Embryonic facial prominence (tissue), 1 donor: ENCODE results near the gene FSTL5.

Source experiments
- DNase-seq: peaks from one replicate; pipeline ENCODE4 v3.0.0-alpha.2; 2016; ENCODE audit errors: extremely low spot score

FSTL5 gene

DNA sequence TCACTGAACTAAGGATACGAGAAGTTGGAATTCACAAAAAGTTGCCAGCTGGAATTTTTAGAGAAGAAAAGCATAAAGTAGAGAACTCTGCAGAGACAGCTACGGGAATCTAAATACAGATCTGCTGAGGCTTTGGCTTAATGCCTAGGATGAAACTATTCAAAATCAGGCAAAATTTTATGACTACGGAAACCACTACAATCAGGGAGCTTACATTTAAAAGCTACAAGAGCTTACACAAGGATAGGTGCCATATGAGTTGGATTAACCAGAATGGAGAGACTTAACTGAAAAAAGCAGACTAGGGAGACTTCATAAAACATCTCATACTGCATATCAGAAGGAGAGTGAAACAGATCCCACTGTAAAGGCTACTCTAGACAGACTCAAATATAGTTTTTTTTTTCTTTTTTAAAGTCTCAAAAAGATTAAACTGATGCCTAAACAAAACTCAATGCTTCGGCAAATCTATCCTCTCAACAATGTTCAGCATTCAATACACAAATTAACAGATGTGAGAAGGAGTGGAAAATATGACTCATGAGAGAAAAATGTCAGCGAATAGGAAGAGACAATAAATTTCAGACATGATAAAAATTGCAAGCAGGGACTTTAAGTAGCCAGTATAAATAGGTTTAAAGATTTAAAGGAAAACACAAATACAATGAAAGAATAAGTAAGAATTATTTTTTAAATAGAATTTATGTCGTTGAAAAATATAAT lies 586.1 kb downstream of the FSTL5 start:
- peak; percentile 78 for DNase-seq

GRCh38 chr4:161573836-161574235 lies 590.0 kb downstream of the FSTL5 start:
- no peak for DNase-seq

- DNase-seq: no peak
Measured at GRCh38 chr4:161564230-161564834, 599.5 kb downstream of the FSTL5 start.

DNA sequence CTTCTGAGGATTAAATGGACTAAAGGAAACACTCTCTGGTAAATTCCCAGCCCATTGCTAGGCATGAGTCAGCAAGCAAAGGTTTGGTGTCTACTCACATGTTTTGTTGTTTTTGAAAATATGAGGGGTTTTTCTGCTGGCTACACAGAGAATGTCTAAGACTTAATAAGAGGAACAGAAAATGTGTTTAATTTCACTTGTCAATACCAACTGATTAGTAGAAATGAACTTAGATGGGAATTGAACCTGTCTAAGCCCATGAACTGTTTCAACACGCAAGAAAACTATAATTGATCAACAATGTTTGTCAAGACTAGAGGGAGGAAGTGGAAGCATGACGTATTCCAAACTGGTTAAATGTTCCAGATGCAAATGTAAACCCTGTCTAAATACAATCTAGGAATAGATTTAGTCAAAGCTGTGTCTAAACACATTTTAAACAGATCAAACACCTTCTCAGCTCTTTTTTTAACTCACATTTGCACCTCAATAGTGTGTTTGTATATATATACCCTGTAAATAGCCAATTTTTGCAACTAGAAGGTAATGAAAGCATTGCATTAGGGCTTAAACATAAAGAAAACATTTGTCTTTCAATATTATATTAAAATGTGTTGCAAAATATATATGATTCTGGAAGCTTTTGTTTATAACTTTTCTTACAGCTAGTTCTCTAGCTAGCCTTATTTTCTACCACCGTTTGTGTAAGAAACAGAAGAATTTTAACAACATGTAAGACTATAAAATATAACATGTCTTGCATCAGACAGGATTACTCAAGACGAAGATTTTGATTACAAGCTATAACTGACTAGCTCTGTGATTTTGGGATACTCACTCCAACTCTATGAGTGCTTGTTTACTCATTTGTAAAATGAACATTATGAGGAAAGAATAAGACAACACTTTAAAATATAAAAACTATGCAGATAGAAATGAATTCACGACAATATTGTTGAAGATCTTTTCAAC lies 607.8 kb downstream of the FSTL5 start:
- no peak for DNase-seq

GRCh38 chr4:161554372-161554990 lies 609.3 kb downstream of the FSTL5 start:
- no peak for DNase-seq

GRCh38 chr4:161546902-161547301 lies 616.9 kb downstream of the FSTL5 start:
- no peak for DNase-seq

GRCh38 chr4:161540265-161540664 lies 623.5 kb downstream of the FSTL5 start:
- DNase-seq: no peak

GRCh38 chr4:161538941-161539340 lies 624.9 kb downstream of the FSTL5 start:
- no peak for DNase-seq

- no peak for DNase-seq
Measured at GRCh38 chr4:161530710-161531109, 633.1 kb downstream of the FSTL5 start.

GRCh38 chr4:161525121-161525520 lies 638.7 kb downstream of the FSTL5 start:
- DNase-seq: no peak

DNA sequence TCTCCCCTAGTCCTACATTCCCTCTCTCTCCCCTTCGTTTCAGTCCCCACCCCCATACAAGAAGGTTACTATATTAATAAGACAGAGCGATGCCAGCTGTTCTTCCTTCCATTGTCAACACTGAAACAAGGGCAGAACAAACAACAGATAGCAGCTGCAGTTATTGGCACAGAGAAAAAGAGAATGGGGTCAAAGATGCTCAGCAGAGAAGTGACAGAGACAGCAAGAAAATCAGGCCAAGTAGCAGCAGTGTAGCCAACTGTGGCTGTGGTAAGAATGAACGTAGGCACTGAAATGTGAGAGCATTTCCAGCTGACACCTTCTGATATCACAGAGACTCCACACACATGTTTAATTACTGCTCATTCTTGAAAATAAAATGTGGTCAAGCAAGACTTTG lies 641.8 kb downstream of the FSTL5 start:
- no peak for DNase-seq

GRCh38 chr4:161519611-161520010 lies 644.2 kb downstream of the FSTL5 start:
- DNase-seq: no peak

GRCh38 chr4:161517941-161518340 lies 645.9 kb downstream of the FSTL5 start:
- DNase-seq: no peak

GRCh38 chr4:161505141-161505540 lies 658.7 kb downstream of the FSTL5 start:
- no peak for DNase-seq

GRCh38 chr4:161498155-161498554 lies 665.6 kb downstream of the FSTL5 start:
- DNase-seq: no peak

DNA sequence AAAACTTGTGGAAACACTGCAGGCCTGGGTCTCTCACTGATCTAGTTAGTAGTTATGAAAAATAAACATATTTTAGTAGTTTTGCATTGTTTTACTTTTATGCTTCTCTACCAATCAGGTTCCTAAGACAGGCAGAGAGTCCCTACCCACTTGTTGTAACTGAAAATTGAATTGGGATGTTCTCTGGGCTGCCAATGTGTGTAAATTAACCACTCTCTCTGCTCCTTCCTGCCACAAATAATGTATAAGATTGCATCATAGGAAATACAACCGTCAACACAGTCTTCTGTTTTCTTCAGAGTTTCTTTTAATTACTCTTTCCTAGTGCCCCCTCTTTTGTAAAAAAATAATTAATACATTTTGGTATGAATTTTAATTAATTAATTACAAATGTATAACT lies 677.3 kb downstream of the FSTL5 start:
- DNase-seq: no peak

GRCh38 chr4:161466316-161466715 lies 697.5 kb downstream of the FSTL5 start:
- no peak for DNase-seq

DNA sequence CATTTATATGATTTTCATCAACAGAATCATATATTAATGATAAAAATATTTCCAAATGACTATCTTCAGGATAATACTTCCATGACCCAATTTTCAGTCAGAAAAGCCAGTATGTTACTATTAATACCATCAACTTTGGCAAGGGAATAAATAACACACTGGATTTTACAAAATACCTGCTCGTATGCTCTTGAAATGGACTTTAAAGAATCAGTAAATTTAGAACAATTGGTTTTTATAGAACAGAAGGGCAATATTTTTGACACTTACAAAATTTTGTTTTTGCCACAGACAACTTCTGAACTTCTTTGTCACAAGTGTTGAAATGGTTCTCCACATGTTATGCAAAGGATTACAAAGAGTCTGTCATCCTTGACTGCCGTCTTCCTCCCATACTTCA lies 700.4 kb downstream of the FSTL5 start:
- DNase-seq: no peak

GRCh38 chr4:161457906-161458305 lies 705.9 kb downstream of the FSTL5 start:
- DNase-seq: no peak

DNA sequence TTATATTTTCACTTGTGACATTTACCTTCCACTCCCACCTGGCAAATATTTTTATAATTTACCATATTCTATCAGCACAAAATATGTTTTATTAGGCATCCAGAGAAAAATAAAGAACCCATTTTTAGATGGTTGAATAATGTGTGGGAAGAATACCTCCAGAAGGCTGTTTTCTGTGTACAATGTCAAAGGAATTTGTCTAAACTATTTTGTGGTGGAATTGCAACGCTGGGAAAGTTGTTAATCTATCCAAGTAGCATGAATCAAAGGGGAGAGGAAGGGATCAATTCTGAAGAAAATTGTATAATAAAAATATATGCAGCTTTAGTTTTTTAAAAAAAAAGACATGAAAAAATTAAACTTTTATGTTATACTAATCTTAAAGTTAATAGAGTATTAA lies 706.5 kb downstream of the FSTL5 start:
- DNase-seq: no peak

DNA sequence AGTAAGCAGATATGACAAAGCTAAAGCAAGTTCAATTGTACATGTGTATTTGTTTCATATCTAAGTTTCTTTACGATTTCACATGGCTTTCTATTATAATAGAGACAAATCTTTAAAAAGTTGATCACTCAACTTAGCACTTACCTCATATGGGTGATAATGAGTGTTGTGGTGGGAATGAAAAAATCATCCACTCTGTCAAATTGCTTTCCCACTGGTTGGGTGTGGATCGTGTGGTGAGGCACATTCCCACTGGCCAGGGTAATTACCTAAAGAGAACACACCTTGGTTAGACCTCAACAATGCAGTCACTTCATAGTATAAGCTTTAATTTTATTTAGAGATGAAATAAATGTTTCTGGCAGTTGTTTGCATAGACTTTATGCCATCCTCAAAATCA lies 708.9 kb downstream of the FSTL5 start:
- no peak for DNase-seq

DNA sequence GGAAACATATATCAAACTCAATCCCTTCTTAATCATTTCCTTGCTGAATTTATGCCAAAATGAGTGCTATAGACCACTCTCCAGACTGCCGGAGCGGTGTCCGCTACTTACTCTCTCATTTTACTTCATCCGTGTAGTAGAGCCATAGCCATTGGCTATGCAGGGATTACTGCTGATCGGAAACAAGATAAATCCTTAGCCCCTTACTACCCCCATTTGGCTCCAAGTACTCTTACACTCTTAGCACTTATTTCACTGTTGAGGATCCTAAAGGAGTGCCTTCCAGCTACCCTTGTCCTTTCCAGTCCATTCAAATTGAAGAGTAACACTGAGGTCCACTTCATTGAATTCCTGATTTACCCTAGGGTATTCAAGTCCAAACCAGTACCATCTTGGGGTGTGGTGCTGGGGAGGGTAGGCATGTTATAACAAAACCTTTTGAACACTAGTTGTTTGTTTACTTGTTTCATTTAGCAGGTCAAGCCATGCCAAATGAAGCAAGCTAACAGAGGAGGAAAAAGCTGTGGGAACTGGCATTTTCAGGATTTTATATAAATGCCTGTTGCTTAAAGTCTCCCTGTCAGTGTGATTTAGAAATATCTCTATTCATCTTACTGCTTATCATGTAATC lies 715.1 kb downstream of the FSTL5 start:
- DNase-seq: no peak
